HUES64 (cell line): ENCODE measurements around the gene SYCE3.

Experiments used
- H3K27ac ChIP-seq: 2 replicates; pipeline ENCODE4 v1.7.0; 2013; ENCODE audit warnings: low read depth, low read length, inconsistent platforms
- H3K27me3 ChIP-seq: 2 replicates; pipeline ENCODE4 v1.6.1; 2013; ENCODE audit warnings: mild to moderate bottlenecking, low read length; ENCODE audit not compliant: insufficient read depth
- H3K36me3 ChIP-seq: 2 replicates; pipeline ENCODE4 v1.6.1; 2013; ENCODE audit warnings: mild to moderate bottlenecking, low read length; ENCODE audit not compliant: insufficient read depth
- H3K4me1 ChIP-seq: 2 replicates; pipeline ENCODE4 v1.6.1; 2013; ENCODE audit warnings: mild to moderate bottlenecking, low read length, moderate library complexity; ENCODE audit not compliant: insufficient read depth
- H3K4me3 ChIP-seq: 2 replicates; pipeline ENCODE4 v1.5.1; 2013; ENCODE audit warnings: mild to moderate bottlenecking, low read length, moderate library complexity
- H3K9ac ChIP-seq: 2 replicates; pipeline ENCODE4 v1.6.1; 2013; ENCODE audit warnings: mild to moderate bottlenecking, low read depth, low read length
- H3K9me3 ChIP-seq: 2 replicates; pipeline ENCODE4 v1.6.1; 2013; ENCODE audit warnings: low read depth, low read length; ENCODE audit not compliant: insufficient read depth
- WGBS: fragments of 150-250, 120-280 bp; methylation state at CpG from one replicate; pipeline ENCODE4 v1.1.7; 2013; ENCODE audit warnings: missing lambda C conversion rate; 5-methylcytosine and 5-hydroxymethylcytosine counted together

SYCE3 gene

DNA sequence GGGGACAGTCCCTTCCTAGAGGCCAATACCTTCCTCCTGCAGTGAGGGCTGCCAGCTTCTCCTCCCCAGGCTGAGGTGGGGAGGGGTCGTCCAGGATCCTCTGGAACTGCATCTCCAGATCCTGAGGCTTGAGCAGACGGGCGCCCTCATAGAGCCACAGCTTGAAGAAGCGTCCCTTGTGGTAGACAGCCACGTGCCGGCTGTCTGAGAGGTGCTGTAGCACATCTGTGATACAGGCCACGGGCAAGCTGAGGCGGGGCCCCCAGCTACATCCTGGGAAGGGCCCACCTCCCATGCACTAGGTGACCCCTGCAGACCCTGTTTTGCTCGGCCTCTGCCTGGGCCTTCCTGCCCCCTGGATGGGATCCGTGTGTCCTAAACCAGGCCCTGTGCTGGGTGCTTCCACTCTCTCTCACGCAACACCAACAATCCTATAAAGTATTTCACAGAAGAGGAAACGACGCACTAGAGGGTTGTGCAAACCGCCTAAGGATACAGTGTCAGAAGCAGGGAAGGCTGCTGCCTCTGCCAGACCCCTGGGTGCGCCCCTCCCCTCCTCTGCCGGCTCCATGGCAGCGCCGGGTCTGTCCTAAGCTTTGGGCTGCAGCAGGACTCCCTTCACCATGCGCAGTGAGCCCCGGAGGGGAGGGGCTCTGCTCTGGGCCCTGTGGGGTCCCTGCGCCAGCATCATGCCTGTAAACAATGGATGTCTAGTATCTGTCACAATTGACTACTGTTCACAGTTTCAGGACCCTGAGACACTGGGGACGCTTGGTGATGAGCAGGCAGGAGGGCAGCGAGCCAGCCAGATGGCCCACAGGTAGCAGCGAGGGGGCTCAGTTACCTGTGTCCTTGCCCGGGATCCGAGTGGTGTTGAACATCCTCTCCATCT, 11.0 kb upstream of the SYCE3 start:
- Histone ChIP-seq H3K27ac (no peak overlapping the region), H3K4me1 (no peaks in the 10 kb centered on the region), H3K27me3 (no peaks in the 10 kb centered on the region), H3K36me3 (peaks cover 64% of the 10 kb centered on the region), H3K9ac (no peak overlapping the region), H3K4me3 (no peak overlapping the region), H3K9me3 (no peaks in the 10 kb centered on the region)
- WGBS, result 95% methylated on average over 26 of the region's 26 CpGs

- Histone ChIP-seq H3K4me1 (no peaks in the 10 kb centered on the region), H3K9ac (no peak overlapping the region), H3K4me3 (no peak overlapping the region), H3K9me3 (no peaks in the 10 kb centered on the region), H3K36me3 (peaks cover 65% of the 10 kb centered on the region), H3K27me3 (no peaks in the 10 kb centered on the region), H3K27ac (no peak overlapping the region)
- 96% methylated on average over 11 of the region's 11 CpGs for WGBS
Observed at GRCh38 chr22:50572965-50573364, 10.2 kb upstream of the SYCE3 start.

- H3K36me3 ChIP-seq, result peaks cover 65% of the 10 kb centered on the region
- no peaks in the 10 kb centered on the region for H3K27me3 ChIP-seq
- no peak overlapping the region for H3K4me3 ChIP-seq
- 92% methylated on average over 26 of the region's 26 CpGs for WGBS
- H3K9me3 ChIP-seq, result no peaks in the 10 kb centered on the region
- no peak overlapping the region for H3K9ac ChIP-seq
- H3K4me1 ChIP-seq, result no peaks in the 10 kb centered on the region
- H3K27ac ChIP-seq, result no peak overlapping the region
Observed at GRCh38 chr22:50571264-50572175, 8.8 kb upstream of the SYCE3 start.

DNA sequence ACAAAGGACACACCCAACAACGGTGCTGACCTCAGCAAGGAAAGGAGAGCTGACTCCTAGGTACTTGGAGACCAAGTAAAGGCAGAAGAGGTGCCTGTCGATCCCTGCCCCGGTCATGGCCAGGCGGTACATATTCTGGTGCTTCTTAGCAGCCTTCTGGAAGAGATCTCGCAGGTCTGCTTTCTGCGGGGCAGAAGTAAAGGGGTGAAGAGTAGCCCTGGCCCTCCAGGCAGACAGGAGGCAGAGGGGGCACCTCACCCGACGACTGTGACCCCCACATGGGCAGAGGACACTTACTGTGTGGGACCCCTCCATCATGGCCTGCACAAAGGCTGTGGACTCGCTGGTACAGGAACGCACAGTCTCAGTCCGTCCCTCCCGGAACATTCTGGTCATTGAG, 8.1 kb upstream of the SYCE3 start:
- 95% methylated on average over 12 of the region's 12 CpGs for WGBS
- no peak overlapping the region for H3K27ac ChIP-seq
- no peaks in the 10 kb centered on the region for H3K4me1 ChIP-seq
- H3K9me3 ChIP-seq, result no peaks in the 10 kb centered on the region
- H3K36me3 ChIP-seq, result peaks cover 62% of the 10 kb centered on the region
- no peaks in the 10 kb centered on the region for H3K27me3 ChIP-seq
- H3K4me3 ChIP-seq, result no peak overlapping the region
- H3K9ac ChIP-seq, result no peak overlapping the region

GRCh38 chr22:50569896-50570535, 7.3 kb upstream of the SYCE3 start:
- Histone ChIP-seq H3K36me3 (peaks cover 56% of the 10 kb centered on the region), H3K27me3 (peaks cover 1% of the 10 kb centered on the region; the same call in 1 of the 2 replicates), H3K4me3 (no peak overlapping the region), H3K4me1 (no peaks in the 10 kb centered on the region), H3K27ac (no peak overlapping the region), H3K9ac (no peak overlapping the region), H3K9me3 (no peaks in the 10 kb centered on the region)
- WGBS, result 93% methylated on average over 13 of the region's 13 CpGs

GRCh38 chr22:50569041-50569459, 6.3 kb upstream of the SYCE3 start:
- Histone ChIP-seq H3K9me3 (no peaks in the 10 kb centered on the region), H3K4me1 (no peaks in the 10 kb centered on the region), H3K27me3 (peaks cover 10% of the 10 kb centered on the region; the same call in 1 of the 2 replicates), H3K9ac (no peak overlapping the region), H3K27ac (no peak overlapping the region), H3K4me3 (no peak overlapping the region), H3K36me3 (peaks cover 50% of the 10 kb centered on the region)
- WGBS, result 95% methylated on average over 7 of the region's 8 CpGs

GRCh38 chr22:50568626-50569025, 5.9 kb upstream of the SYCE3 start:
- no peak overlapping the region for H3K27ac ChIP-seq
- H3K36me3 ChIP-seq, result peaks cover 50% of the 10 kb centered on the region
- H3K9ac ChIP-seq, result no peak overlapping the region
- WGBS, result 94% methylated on average over 7 of the region's 7 CpGs
- no peaks in the 10 kb centered on the region for H3K9me3 ChIP-seq
- peaks cover 14% of the 10 kb centered on the region for H3K27me3 ChIP-seq
- no peaks in the 10 kb centered on the region for H3K4me1 ChIP-seq
- H3K4me3 ChIP-seq, result no peak overlapping the region

- Histone ChIP-seq H3K9ac (no peak overlapping the region), H3K27ac (no peak overlapping the region), H3K9me3 (no peaks in the 10 kb centered on the region), H3K36me3 (peaks cover 44% of the 10 kb centered on the region), H3K4me1 (no peaks in the 10 kb centered on the region), H3K27me3 (peaks cover 21% of the 10 kb centered on the region), H3K4me3 (no peak overlapping the region)
- WGBS, result 96% methylated on average over 7 of the region's 7 CpGs
Observed at GRCh38 chr22:50567721-50568252, 5.1 kb upstream of the SYCE3 start.

DNA sequence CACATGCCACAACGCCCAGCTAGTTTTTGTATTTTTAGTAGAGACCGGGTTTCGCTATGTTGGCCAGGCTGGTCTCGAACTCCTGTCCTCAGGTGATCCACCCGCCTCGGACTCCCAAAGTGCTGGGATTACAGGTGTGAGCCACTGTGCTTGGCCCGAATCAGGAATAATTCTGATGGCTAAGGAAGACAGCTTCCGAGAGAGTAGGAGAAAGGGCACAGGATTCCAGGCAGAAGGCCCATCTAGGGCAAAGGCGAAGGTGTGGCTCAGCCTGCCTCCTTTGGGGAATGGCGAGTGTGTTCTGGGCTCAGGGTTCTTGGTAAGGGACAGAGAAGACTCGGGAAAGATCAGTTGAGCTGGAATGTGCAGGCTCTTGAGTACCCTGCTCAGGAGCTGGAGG, 1.6 kb upstream of the SYCE3 start:
- H3K27ac ChIP-seq, result no peak overlapping the region
- no peaks in the 10 kb centered on the region for H3K4me1 ChIP-seq
- H3K27me3 ChIP-seq, result peaks cover 21% of the 10 kb centered on the region
- H3K36me3 ChIP-seq, result peaks cover 9% of the 10 kb centered on the region
- no peak overlapping the region for H3K4me3 ChIP-seq
- H3K9me3 ChIP-seq, result no peaks in the 10 kb centered on the region
- 91% methylated on average over 11 of the region's 11 CpGs for WGBS
- no peak overlapping the region for H3K9ac ChIP-seq

GRCh38 chr22:50563413-50564160, 868 bp upstream of the SYCE3 start:
- H3K4me3 ChIP-seq, result peak overlapping the region; percentile 66
- H3K27ac ChIP-seq, result no peak overlapping the region
- H3K36me3 ChIP-seq, result peaks cover 3% of the 10 kb centered on the region; the same call in 1 of the 2 replicates
- peaks cover 21% of the 10 kb centered on the region for H3K27me3 ChIP-seq
- no peak overlapping the region; the same call in 1 of the 2 replicates for H3K9ac ChIP-seq
- H3K9me3 ChIP-seq, result no peaks in the 10 kb centered on the region
- WGBS, result 37% methylated on average over 17 of the region's 17 CpGs
- no peaks in the 10 kb centered on the region for H3K4me1 ChIP-seq
